HCT116 (cell line): Measurements from ENCODE around the gene FGF11. TPM values are rescaled to one million over a fixed set of nuclear protein-coding genes. Genes with fewer than 3 reads are reported as not detected.

Experiments
- ATAC-seq: fragments of 200-7000 bp; cut with Tn5 transposase; 2 replicates; pipeline ENCODE4 v1.9.1; 2020; ENCODE audit warnings: mild to moderate bottlenecking, moderate library complexity
- BruUV-seq: library from RNA; stranded (reverse); fragments of 400-500 nt; replicated peaks from 2 replicates; lab custom pipeline; 2021; lab: Mats Ljungman, UMichigan
- CTCF ChIA-PET: fragments of 300-600 bp; sonication (Branson Sonifier 250); formaldehyde crosslinking; loops from one replicate; lab custom pipeline; 2021; ENCODE audit warnings: antibody characterized with exemption; lab: Charles Lee
- POLR2A ChIA-PET: fragments of 300-600, 350-600 bp; sonication (Branson Sonifier 250); formaldehyde crosslinking; loops from one replicate; lab custom pipeline; 2021; ENCODE audit warnings: antibody characterized with exemption; lab: Charles Lee
- RAD21 ChIA-PET, 2 experiments: fragments of 300-600 bp; sonication (Branson Sonifier 250); formaldehyde crosslinking; loops; one replicate each; lab custom pipeline; 2023; ENCODE audit warnings: low total read pairs in 2 of 2; ENCODE audit not compliant: uncharacterized antibody in 2 of 2, unreplicated experiment in 2 of 2, low non-redundant PET in 1 of 2; lab: Charles Lee
- DNase-seq: peaks from one replicate; pipeline ENCODE4 v3.0.0-alpha.2; 2010; ENCODE audit warnings: low read depth, low spot score
- H2AFZ ChIP-seq: fragments of 200-600 bp; shearing (Covaris generic), sonication (generic); 2 replicates; pipeline ENCODE4 v1.6.1; 2017; ENCODE audit warnings: low read depth, mixed run types, mixed read lengths, antibody characterized with exemption, low read length; ENCODE audit not compliant: poor library complexity, severe bottlenecking
- H3K27ac ChIP-seq: 2 replicates; pipeline ENCODE4 v1.5.1; 2012; ENCODE audit warnings: low read depth, low read length
- H3K27me3 ChIP-seq: fragments of 200-600 bp; sonication (generic); 2 replicates; pipeline ENCODE4 v1.6.1; 2016; ENCODE audit warnings: mixed run types, low read length, mixed read lengths; ENCODE audit not compliant: insufficient read depth
- H3K36me3 ChIP-seq, 2 experiments: fragments of 200-500 bp in 1 of 2; fragments of 200-600 bp in 1 of 2; sonication (Bioruptor generic) in 1 of 2; sonication (generic) in 1 of 2; 2 replicates each; pipeline versions ENCODE4 v1.5.1 to v1.6.1; 2014 to 2016; ENCODE audit warnings: low read length in 2 of 2, inconsistent platforms in 1 of 2, mixed read lengths in 1 of 2, mixed run types in 1 of 2; ENCODE audit not compliant: insufficient read depth in 2 of 2, control insufficient read depth in 1 of 2
- H3K4me1 ChIP-seq, 2 experiments: fragments of 200-600 bp in 1 of 2; sonication (generic) in 1 of 2; 2 replicates each; pipeline versions ENCODE4 v1.5.1 to v1.6.1; 2012 to 2017; ENCODE audit warnings: low read length in 2 of 2, inconsistent platforms in 1 of 2, mild to moderate bottlenecking in 1 of 2, mixed read lengths in 1 of 2, mixed run types in 1 of 2, moderate library complexity in 1 of 2; ENCODE audit not compliant: insufficient read depth in 2 of 2, control insufficient read depth in 1 of 2
- H3K4me2 ChIP-seq: fragments of 200-600 bp; sonication (generic); 2 replicates; pipeline ENCODE4 v1.6.1; 2017; ENCODE audit warnings: mixed run types, low read length, mixed read lengths
- H3K4me3 ChIP-seq, 2 experiments: fragments of 200-600 bp in 1 of 2; sonication (generic) in 1 of 2; replicated peaks in 1 of 2; 2 replicates each; pipeline ENCODE4 v1.5.1; 2011 to 2016; ENCODE audit warnings: low read length in 2 of 2, control low read depth in 1 of 2, low read depth in 1 of 2, mild to moderate bottlenecking in 1 of 2, mixed read lengths in 1 of 2, mixed run types in 1 of 2
- H3K79me2 ChIP-seq: fragments of 200-600 bp; sonication (generic); 2 replicates; pipeline ENCODE4 v1.6.1; 2017; ENCODE audit warnings: mild to moderate bottlenecking, mixed run types, low read length, moderate library complexity, mixed read lengths; ENCODE audit not compliant: insufficient read depth
- H3K9ac ChIP-seq: fragments of 200-600 bp; sonication (generic); 2 replicates; pipeline ENCODE4 v1.6.1; 2016; ENCODE audit warnings: low read length, mixed read lengths
- H3K9me2 ChIP-seq: fragments of 200-600 bp; sonication (generic), shearing (Covaris generic); 2 replicates; pipeline ENCODE4 v1.6.1; 2017; ENCODE audit warnings: mixed run types, mild to moderate bottlenecking, moderate library complexity; ENCODE audit not compliant: insufficient read depth
- H3K9me3 ChIP-seq, 2 experiments: fragments of 200-500 bp in 1 of 2; fragments of 200-600 bp in 1 of 2; sonication (Bioruptor generic) in 1 of 2; sonication (generic) in 1 of 2; 2 replicates each; pipeline ENCODE4 v1.6.1; 2014 to 2017; ENCODE audit warnings: low read length in 2 of 2, mixed read lengths in 2 of 2, inconsistent platforms in 1 of 2, low read depth in 1 of 2, mild to moderate bottlenecking in 1 of 2, mixed run types in 1 of 2, moderate library complexity in 1 of 2; ENCODE audit not compliant: control insufficient read depth in 1 of 2, insufficient read depth in 1 of 2
- H4K20me1 ChIP-seq: fragments of 200-600 bp; sonication (generic), shearing (Covaris generic); 2 replicates; pipeline ENCODE4 v1.6.1; 2017; ENCODE audit warnings: mixed run types, mild to moderate bottlenecking, moderate library complexity; ENCODE audit not compliant: insufficient read depth
- EGR1 ChIP-seq: IDR thresholded peaks from 2 replicates; pipeline ENCODE4 v1.6.1; 2012; ENCODE audit warnings: low read depth
- ELF1 ChIP-seq: IDR thresholded peaks from 2 replicates; pipeline ENCODE4 v1.6.1; 2012; ENCODE audit warnings: low read depth, borderline replicate concordance
- EZH2phosphoT487 ChIP-seq: fragments of 200-600 bp; IDR thresholded peaks from 2 replicates; pipeline ENCODE4 v1.6.1; 2018; ENCODE audit warnings: antibody characterized with exemption, borderline replicate concordance
- FOSL1 ChIP-seq: IDR thresholded peaks from 2 replicates; pipeline ENCODE4 v1.6.1; 2012; ENCODE audit warnings: low read depth
- JUND ChIP-seq: IDR thresholded peaks from 2 replicates; pipeline ENCODE4 v1.6.1; 2012
- POLR2A ChIP-seq: IDR thresholded peaks from 2 replicates; pipeline ENCODE4 v1.7.0; 2011; ENCODE audit warnings: borderline replicate concordance; ENCODE audit not compliant: insufficient read depth, insufficient read length; ENCODE audit errors: extremely low read depth
- POLR2AphosphoS5 ChIP-seq: IDR thresholded peaks from 2 replicates; pipeline ENCODE4 v1.6.1; 2011; ENCODE audit warnings: mild to moderate bottlenecking, low read depth, low read length, moderate library complexity
- RAD21 ChIP-seq: IDR thresholded peaks from 2 replicates; pipeline ENCODE4 v1.6.1; 2012; ENCODE audit warnings: low read depth, mild to moderate bottlenecking
- SP1 ChIP-seq: IDR thresholded peaks from 2 replicates; pipeline ENCODE4 v1.6.1; 2012; ENCODE audit warnings: low read depth
- TCF7L2 ChIP-seq: IDR thresholded peaks from 2 replicates; pipeline ENCODE4 v1.7.0; 2011; ENCODE audit warnings: borderline replicate concordance, inconsistent platforms; ENCODE audit not compliant: insufficient read depth, insufficient read length; ENCODE audit errors: extremely low read depth
- YY1 ChIP-seq: IDR thresholded peaks from 2 replicates; pipeline ENCODE4 v1.6.1; 2011; ENCODE audit warnings: low read length, low read depth, moderate library complexity, mild to moderate bottlenecking; ENCODE audit not compliant: insufficient replicate concordance; ENCODE audit errors: extremely low read depth
- ZFX ChIP-seq: fragments of 450-650 bp; IDR thresholded peaks from 2 replicates; pipeline ENCODE4 v1.6.1; 2017
- intact Hi-C: fragments of 100-400 bp; cut with micrococcal nuclease; formaldehyde crosslinking; loops from 2 replicates; pipeline ENCODE4 v1.10.0; 2022
- total RNA-seq: library from RNA; stranded (reverse); gene quantifications from one replicate; pipeline ENCODE4 v1.2.1, GENCODE V29; 2021; ENCODE audit not compliant: unreplicated experiment
- TF ChIP-seq, protein P1 (sequence below), 3 experiments: fragments of 200-600 bp in 1 of 3; sonication (generic) in 1 of 3; IDR thresholded peaks in 2 of 3; conservative IDR thresholded peaks in 1 of 3; 2 replicates each; pipeline ENCODE4 v1.5.1; 2012 to 2017; ENCODE audit warnings: low read depth in 2 of 3, low read length in 2 of 3, antibody characterized with exemption in 1 of 3, borderline replicate concordance in 1 of 3, control low read depth in 1 of 3, mild to moderate bottlenecking in 1 of 3, mixed read lengths in 1 of 3, mixed run types in 1 of 3, moderate library complexity in 1 of 3; ENCODE audit not compliant: insufficient read depth in 1 of 3
- TF ChIP-seq, protein P2 (sequence below): IDR thresholded peaks from 2 replicates; pipeline ENCODE4 v1.6.1; 2012

FGF11 gene
- total RNA-seq, 1 experiment from 2014 or later = 6.1 TPM

GRCh38 chr17:7394452-7395191 lies 44.7 kb upstream of the FGF11 start, which contains the start of gene PLSCR3:
Gene PLSCR3 (minus strand): TSS chr17:7394525. CDS start chr17:7394110, 415 bp downstream.
- no peak for DNase-seq
- Histone ChIP-seq H3K27me3 (no peaks in the 10 kb centered on the region), H4K20me1 (no peaks in the 10 kb centered on the region), H3K4me1 (peaks cover 7 to 25% of the 10 kb centered on the region in 2 experiments), H3K36me3 (peaks cover 7 to 10% of the 10 kb centered on the region in 2 experiments; a peak in 2 of 4 replicates), H2AFZ (no peak within 1 kb of the TSS), H3K79me2 (0 out of 2 replicates have a peak, but pooled peaks cover 7% of the 10 kb centered on the region)
- POLR2A ChIA-PET = interaction anchor here (0.6 to 1.6 kb wide), 5 partner anchors 9 to 176 kb away, joined by 3 to 22 read pairs (median 3); partner anchors contain the start of genes TMEM102, TMEM256 and TNK1
- intact Hi-C loops = loop anchor here (1.0 to 5.0 kb wide), 2 partner anchors 37 to 43 kb away; partner anchors contain the start of gene TMEM95
- CTCF ChIA-PET = interaction anchor here (0.6 to 1.8 kb wide), 4 partner anchors 9 to 166 kb away, joined by 3 to 9 read pairs (median 6); partner anchors contain the start of genes TMEM256 and TNK1
- BruUV-seq = no TSS peak
- TF ChIP-seq, protein P1, sequence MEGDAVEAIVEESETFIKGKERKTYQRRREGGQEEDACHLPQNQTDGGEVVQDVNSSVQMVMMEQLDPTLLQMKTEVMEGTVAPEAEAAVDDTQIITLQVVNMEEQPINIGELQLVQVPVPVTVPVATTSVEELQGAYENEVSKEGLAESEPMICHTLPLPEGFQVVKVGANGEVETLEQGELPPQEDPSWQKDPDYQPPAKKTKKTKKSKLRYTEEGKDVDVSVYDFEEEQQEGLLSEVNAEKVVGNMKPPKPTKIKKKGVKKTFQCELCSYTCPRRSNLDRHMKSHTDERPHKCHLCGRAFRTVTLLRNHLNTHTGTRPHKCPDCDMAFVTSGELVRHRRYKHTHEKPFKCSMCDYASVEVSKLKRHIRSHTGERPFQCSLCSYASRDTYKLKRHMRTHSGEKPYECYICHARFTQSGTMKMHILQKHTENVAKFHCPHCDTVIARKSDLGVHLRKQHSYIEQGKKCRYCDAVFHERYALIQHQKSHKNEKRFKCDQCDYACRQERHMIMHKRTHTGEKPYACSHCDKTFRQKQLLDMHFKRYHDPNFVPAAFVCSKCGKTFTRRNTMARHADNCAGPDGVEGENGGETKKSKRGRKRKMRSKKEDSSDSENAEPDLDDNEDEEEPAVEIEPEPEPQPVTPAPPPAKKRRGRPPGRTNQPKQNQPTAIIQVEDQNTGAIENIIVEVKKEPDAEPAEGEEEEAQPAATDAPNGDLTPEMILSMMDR (IDR thresholded peaks at IDR 0.05 in 2 of 3, conservative IDR thresholded peaks at IDR 0.05 in 1 of 3; ENCODE audit: borderline replicate concordance in 1 of 3, insufficient read depth in 1 of 3, low read depth in 2 of 3, low read length in 2 of 3) = peak in 2 of 3 experiments; percentile 41 to 47; a peak in 4 of 6 replicates
- TF ChIP-seq POLR2A (peak; percentile 74), EGR1 (peak; percentile 67), TCF7L2 (no peak), POLR2AphosphoS5 (peak; percentile 92), JUND (no peak), SP1 (peak; percentile 18; the same call in 1 of the 2 replicates), EZH2phosphoT487 (no peak), FOSL1 (no peak), ELF1 (no peak), RAD21 (no peak), ZFX (peak; percentile 75; the same call in 1 of the 2 replicates), YY1 (no peak)
- TF ChIP-seq, protein P2, sequence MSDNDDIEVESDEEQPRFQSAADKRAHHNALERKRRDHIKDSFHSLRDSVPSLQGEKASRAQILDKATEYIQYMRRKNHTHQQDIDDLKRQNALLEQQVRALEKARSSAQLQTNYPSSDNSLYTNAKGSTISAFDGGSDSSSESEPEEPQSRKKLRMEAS = peak; percentile 85
- TF ChIP-seq, all 23 proteins: peak for 7
- H3K4me3 ChIP-seq = peak within 1 kb of the TSS; percentile 58 to 84
- peak; percentile 89 for ATAC-seq
- peak within 1 kb of the TSS; percentile 97 for H3K4me2 ChIP-seq
- RAD21 ChIA-PET = interaction anchor here in 1 of 2 experiments (0.5 to 1.0 kb wide), 2 partner anchors 10 to 40 kb away, joined by 3 read pairs; partner anchors contain the start of genes TMEM102 and TMEM256
- no peaks in the 10 kb centered on the region for H3K9me3 ChIP-seq
- no peaks in the 10 kb centered on the region for H3K9me2 ChIP-seq
- H3K27ac ChIP-seq = peak within 1 kb of the TSS; percentile 93
- H3K9ac ChIP-seq = peak within 1 kb of the TSS; percentile 75
